GM21786 (cell line): ENCODE data around the gene VPS25.
"Not testable (repeated sequence)": the region's sequence is repeated elsewhere in the genome, so short reads cannot be mapped to it uniquely, and the experiment has no call there.

Source experiments
- ATAC-seq: cut with Tn5 transposase; IDR thresholded peaks from one replicate; pipeline ENCODE4 v1.9.1; 2021; ENCODE audit not compliant: unreplicated experiment

The VPS25 gene

DNA sequence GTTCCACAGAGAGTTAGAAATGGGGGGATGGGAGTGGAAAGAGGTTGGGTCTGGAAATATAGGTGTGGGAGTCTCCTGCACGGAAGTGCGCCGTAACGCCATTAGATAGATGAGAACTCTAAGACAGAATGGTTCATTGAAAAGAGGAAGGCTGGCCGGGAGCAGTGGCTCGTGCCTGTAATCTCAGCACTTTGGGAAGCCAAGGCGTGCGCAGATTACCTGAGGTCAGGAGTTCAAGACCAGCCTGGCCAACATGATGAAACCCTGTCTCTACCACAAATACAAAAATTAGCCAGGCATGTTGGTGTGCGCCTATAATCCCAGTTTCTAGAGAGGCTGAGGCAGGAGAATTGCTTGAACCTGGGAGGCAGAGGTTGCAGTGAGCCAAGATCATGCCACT lies 5.2 kb upstream of the VPS25 start:
- not testable (repeated sequence) for ATAC-seq

DNA sequence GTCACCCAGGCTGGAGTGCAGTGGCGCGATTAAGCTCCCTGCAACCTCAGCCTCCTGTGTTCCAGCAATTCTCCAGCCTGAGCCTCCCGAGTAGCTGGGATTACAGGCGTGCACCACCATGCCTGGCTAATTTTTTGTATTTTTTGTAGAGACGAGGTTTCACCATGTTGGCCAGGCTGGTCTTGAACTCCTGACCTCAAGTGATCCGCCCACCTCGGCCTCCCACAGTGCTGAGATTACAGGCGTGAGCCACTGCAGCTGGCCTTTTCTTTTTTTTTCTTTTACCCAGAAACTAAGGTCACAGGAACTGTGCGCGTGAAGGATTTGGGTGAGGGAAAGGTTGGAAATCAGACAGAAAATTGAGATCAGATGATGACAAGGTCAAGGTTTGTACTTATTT lies 3.3 kb upstream of the VPS25 start:
- ATAC-seq: not testable (repeated sequence)

DNA sequence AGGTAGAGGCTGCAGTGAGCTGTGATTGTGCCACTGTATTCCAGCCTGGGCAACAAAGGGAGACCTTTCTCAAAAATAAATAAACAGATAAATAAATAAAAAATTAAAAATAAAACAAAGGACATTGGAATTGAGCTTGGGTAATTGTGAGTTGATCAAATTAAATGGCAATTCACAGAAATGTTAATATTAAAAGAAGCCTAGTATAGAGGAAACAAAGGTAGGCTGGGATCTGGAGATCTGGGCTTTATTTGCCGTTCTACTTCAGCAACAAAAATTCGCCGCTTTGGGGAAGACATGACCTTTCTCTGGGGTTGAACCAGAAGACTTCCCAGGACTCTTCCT lies 332 bp upstream of the VPS25 start:
- ATAC-seq: no peak

DNA sequence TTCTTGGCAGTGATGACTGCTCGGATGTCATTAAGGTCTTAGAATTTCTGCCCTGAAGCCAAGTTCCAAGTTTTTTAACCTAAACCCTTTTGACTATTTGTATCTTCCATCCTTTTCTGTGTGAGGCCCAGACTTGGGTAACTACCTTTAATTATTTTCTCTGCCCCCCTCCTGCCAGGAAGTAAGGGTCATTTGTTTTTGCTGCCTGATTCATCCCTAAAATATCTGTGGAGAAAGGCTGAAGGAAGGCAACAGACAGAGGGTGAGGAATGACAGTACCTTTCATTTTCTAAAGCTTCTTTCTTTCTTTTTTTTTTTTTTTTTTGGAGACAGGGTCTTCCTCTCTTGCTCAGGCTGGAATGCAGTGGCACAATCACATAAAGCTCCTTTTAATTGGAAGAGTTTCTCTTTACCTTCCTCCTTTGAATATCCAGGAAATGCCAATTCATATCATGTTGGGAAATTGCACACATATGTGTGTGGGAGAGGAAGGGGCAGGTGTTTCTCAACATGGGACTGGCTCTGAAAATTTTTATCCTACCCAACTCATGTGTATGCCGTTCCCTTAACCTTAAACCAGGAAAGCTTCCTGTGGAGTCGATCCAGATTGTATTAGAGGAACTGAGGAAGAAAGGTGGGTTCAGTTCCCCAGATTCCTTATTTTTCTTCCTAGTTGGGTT lies 957 bp downstream of the VPS25 start:
- ATAC-seq: no peak

DNA sequence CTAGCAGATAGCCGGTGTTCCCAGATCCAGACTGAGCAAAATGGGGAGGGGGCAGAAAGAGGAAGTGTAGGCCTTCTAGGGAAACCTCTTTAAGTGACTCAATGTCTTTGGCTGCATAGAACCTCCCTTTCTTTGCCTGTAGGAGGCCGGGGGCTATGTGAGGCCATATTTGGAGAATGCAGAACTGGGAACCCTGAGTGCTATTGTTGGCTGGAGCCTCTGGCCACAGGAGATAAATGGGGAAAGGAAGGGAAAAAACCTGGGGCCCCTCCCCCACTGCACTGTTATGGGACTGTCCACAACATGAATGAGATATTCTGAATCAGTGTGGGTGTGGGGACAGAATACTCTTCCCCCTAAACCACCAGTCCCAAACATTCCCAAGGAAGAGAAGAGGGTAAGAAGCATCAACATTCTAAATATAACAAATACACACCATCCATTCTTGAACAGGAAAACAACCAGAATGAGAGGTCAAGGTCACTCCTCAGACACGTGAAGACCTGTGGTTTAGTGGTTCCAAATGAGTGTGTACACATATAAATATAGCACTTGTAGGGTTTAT lies 2.4 kb downstream of the VPS25 start:
- no peak for ATAC-seq

DNA sequence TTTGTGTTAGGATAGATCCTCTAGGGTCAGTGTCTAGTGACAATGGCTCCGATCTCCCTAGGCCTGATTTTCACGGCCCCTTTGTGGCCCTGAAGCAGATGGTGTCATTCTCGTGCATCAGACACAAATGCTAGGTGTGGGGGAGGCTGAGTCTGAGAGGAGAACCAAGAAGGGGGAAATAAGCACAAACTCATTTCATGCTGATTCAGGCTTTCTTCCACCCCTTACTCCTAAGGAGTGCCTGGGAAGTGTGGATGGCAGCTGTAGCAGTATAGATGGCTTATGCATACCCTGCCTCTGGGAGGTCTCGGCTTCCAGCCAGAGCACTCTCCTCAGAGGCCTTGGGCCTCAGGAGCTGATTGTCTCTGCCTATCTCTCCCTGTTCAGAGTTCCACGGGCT lies 5.3 kb downstream of the VPS25 start:
- no peak for ATAC-seq

DNA sequence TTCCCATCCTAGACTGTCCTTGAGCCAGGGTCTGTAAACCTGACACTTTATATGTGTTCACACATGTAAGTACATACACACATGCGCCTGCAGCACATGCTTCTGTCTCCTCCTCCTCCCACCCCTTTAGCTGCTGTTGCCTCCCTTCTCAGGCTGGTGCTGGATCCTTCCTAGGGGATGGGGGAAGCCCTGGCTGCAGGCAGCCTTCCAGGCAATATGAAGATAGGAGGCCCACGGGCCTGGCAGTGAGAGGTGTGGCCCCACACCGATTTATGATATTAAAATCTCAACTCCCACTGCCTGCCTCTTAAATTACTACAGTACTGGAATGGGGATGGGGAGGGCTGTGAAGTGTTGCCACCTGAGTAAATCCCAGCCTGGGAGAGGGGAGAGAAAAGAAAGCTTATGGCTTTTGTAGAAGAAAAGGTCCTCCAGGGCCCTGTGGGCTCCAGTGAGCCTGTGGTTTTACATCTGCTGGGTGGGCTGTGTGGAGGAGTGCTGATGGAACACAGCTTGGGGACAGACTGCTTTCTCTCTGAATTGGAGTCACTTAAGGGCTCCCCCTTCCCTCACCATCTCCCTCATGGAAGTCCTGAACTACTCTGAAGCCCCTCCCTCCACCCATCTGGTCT lies 6.2 kb downstream of the VPS25 start:
- ATAC-seq: no peak

DNA sequence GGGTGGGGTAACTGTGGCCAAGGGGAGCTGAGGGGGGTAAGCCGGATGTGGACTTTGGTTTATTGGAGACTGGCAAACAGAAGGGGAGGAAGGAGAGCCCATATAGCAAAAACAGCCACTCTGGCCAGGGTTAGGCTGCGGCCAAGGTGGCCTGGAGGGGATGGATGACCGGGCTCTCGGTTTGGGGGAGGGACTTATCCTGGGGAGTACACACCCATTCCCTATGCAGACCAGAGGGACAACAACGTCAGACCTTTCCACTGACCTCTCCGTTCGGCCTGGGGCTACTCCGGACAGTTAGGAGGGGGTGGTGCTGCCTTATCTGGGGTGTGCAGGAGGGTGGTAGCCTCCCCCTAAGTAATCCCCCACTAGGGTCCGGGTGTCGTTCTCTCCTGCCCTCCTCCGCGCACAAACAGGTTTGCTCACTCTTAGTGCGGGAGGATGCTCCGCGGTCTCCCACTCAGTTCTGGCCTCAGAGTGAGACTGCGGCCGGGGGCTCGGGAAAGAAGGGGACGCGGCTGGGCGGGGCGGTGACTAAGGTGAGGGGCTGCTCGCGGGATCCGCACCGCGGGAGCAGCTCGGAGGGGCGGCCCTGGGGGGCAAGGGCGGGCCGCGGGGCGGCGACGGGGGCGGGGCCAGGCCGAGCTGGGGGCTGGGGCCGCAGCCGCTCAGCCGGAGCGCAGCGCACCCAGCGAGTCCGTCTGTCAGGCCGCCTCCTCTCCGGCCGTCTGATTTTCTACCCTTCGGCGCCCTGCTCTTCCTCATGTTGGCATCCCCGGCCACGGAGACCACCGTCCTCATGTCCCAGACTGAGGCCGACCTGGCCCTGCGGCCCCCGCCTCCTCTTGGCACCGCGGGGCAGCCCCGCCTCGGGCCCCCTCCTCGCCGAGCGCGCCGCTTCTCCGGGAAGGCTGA lies 6.9 kb downstream of the VPS25 start, which contains the start of gene WNK4:
WNK4 (plus strand) TSS at position 675 of the 915 bp plus-strand sequence; CDS start at position 764, 89 bp downstream.
- no peak for ATAC-seq

DNA sequence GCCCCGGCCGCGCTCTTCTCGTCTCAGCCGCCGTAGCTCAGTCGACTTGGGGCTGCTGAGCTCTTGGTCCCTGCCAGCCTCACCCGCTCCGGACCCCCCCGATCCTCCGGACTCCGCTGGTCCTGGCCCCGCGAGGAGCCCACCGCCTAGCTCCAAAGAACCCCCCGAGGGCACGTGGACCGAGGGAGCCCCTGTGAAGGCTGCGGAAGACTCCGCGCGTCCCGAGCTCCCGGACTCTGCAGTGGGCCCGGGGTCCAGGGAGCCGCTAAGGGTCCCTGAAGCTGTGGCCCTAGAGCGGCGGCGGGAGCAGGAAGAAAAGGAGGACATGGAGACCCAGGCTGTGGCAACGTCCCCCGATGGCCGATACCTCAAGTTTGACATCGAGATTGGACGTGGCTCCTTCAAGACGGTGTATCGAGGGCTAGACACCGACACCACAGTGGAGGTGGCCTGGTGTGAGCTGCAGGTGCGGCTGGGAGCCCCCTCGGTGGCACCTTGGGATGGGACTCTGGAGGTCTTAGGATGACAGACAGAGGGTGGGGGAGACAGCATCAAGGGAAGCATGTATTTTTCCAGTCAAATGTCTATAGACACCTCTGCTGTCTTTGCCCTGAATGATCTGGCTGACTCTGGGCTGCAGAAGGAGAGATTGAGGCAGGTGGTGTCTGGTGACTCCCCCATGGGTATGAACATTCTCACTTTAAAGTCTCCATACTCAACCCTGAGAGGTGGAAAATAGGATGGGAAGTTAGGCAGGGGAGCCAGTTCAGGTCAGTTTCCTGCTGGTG lies 7.8 kb downstream of the VPS25 start:
- ATAC-seq: no peak

DNA sequence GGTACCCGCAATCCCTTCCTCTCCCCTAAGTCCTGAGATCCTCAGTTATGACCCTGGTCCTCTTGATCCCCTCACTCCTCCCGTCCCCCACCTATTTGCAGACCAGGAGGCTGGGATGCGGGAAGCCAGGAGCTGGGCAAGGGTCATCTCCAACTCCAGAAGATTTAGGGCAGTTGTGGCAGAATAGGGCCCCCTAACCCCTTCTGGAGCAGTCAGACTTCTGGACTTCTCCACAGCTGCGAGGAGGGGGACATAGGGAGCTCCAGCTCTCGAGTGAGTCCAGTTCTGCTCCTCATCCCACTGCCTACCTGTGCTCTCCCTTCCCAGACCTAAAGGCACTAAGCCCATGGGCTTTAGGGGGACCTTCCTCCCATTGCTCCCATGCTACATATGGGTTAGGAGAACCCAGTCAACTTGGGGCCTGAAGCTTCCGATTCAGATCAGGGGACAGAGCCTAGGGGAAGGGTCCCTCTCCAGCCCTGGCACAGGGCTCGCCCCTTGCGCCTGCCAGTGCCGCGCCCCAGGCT lies 8.5 kb downstream of the VPS25 start:
- no peak for ATAC-seq

DNA sequence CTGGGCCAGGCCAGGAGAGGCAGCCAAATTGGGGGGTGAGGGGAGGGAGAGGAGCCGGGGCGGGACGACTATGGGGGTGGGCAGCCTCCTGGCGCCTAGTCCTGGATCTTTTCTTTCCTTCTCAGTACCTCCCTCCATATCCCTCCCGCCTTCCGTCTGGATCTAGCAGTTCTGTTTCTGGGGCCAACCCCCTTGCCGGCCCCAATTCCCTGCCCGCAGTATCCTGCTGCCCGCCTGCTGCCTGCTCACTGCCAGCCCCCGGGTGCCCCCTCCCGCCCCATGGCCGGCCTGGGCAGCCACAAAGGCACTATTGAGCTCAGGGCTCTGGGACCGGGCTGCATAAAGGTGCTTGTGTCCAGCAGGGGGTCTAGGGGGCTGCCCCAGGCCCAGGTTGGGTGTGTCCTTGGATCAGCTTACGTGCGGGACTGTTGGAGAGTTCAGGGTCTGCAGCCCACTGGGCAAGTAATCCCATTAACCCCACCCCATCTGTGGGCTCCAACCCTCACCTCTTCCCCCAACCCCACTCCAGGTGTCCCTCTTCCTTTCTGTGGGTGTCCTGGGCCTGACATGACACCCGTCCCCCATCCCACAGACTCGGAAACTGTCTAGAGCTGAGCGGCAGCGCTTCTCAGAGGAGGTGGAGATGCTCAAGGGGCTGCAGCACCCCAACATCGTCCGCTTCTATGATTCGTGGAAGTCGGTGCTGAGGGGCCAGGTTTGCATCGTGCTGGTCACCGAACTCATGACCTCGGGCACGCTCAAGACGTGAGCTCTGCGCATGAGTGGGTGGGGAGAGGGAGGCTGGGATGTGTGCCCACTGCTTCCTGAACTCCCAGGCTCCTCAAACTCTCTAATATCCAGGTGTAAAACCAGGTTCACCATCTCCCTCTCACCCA lies 9.2 kb downstream of the VPS25 start:
- no peak for ATAC-seq

DNA sequence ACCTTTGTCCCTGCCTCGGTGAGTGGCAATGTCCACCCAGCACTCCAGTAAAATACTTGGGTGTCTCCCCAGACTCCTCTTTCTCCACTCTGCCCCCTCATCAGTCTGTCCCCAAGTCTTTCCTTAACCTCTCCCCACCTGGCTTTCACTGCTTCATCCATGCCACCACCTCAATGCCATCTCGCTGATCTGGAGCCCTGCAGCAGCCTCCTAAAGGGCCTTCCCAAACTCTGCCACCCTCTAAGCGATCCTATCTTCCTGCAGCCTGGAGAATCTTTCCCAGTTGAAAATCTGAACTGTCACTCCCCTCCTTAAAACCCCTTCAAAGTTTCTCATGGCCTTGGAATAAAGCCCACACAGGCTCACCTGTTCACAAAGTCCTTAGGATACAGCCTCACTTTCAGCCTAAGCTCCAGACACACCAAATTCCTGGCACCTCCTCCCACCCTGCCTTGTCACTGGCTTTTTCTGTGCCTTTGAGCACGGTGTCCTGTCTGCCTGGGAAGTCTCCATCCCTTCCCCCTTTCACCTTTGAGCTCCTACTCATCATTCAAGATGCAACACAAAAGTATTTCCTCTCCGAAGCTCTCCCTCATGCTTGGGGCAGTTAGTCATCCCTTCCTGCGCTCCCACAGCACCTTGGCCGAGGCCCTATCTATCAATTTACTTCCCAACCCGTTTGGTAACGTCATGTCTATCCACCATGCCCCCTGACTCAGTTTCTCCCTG lies 10.0 kb downstream of the VPS25 start:
- no peak for ATAC-seq

DNA sequence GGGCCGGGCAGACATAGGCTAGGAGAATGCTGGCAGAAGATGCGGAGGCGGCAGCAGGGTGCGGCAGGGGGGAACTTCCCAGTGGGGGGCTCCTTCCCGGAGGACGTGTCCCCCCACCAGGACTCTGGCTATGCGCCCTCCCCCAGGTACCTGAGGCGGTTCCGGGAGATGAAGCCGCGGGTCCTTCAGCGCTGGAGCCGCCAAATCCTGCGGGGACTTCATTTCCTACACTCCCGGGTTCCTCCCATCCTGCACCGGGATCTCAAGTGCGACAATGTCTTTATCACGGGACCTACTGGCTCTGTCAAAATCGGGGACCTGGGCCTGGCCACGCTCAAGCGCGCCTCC lies 10.5 kb downstream of the VPS25 start:
- ATAC-seq: no peak

DNA sequence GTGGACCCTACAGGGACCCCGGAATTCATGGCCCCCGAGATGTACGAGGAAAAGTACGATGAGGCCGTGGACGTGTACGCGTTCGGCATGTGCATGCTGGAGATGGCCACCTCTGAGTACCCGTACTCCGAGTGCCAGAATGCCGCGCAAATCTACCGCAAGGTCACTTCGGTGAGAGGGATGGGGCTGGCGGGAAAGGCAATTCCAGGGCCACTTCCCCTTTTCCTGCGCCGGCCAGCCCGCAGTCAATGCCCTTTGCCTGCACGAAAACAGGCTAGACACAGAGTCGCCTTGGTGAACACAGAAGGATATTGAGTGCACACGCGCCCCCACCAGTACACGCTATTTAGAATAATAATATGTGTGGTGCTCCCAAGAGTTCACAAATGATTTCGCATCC lies 11.2 kb downstream of the VPS25 start:
- no peak for ATAC-seq

DNA sequence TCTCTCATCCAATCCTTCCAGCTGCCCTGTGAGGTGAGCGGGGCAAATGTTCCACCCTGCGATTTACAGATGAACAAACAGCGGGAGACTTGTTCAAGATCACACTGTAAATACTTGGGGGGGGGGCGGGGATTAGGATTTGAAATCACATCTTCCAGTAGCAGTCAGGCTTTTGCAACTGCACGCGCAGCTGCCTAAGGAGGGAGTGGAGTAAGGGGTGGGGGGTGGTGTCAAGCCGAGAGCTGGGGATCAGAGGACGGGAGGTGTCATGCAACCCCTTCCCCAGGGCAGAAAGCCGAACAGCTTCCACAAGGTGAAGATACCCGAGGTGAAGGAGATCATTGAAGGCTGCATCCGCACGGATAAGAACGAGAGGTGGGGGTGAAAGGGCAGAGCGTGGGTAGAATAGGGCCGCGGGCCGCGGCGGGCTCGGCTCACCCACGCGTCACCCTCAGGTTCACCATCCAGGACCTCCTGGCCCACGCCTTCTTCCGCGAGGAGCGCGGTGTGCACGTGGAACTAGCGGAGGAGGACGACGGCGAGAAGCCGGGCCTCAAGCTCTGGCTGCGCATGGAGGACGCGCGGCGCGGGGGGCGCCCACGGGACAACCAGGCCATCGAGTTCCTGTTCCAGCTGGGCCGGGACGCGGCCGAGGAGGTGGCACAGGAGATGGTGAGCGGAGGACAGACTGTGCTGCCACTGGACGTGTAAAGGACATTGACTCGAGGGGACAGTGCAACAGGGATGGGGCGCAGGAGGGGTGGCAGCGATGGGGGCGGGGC lies 11.8 kb downstream of the VPS25 start:
- no peak for ATAC-seq

DNA sequence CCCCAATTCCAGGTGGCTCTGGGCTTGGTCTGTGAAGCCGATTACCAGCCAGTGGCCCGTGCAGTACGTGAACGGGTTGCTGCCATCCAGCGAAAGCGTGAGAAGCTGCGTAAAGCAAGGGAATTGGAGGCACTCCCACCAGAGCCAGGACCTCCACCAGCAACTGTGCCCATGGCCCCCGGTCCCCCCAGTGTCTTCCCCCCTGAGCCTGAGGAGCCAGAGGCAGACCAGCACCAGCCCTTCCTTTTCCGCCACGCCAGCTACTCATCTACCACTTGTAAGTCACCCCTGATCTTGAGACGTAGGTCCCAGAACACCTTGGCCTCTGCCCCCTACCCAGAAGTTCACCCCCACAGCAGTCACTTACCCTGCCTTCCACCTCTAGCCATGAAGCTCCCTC lies 14.0 kb downstream of the VPS25 start:
- no peak for ATAC-seq

DNA sequence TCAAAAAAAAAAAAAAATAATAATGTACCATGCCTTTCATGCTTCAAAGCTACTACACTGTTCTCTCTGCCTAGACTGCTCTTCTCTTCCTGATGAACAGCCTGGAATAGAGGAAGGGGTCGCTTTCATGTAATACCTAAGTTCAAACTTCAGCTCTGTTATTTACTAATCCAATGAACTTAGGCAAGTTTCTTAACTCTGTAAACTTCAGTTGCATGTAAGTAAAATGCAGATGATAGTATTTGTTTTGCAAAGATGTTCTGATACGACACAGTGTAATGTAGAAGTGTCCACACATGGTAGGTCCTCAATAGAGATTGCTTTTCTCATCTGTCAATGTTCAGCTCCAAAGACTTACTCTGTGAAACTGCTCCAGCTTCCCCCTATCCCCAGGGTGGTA lies 18.7 kb downstream of the VPS25 start:
- ATAC-seq: no peak

DNA sequence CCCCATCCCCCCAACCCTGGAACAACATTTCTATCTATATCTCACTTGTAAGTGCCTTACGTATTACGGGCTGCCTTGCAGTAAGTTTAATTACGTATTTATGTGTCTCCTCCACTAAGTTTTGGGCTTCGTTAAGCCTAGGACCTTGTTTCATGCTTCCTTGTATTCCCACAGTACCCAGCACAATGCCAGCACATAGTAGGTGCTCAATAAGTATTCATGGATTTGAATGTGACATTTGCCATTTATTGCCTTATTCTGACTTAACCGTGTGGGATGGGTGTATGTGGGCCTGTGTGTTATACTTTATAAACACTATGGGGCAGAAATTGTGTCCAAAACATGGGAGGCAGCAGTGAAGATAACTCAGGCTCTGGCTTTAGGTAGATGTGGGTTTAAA lies 19.3 kb downstream of the VPS25 start:
- no peak for ATAC-seq
